ENCODE results near the gene TMPRSS6.

TMPRSS6 gene

GRCh38 chr22:37023743-37024338, 85.7 kb downstream of the TMPRSS6 start:
- Histone ChIP-seq H3K9ac (ENCODE audit: low read length) (no peak overlapping the region), H3K27ac (ENCODE audit: low read depth, low read length, poor library complexity, severe bottlenecking) (no peak overlapping the region), H3K36me3 (ENCODE audit: insufficient read depth, low read length) (no peaks in the 10 kb centered on the region), H3F3A (ENCODE audit: insufficient read depth, low read length) (no peaks in the 10 kb centered on the region), H3K4me3 (ENCODE audit: low read depth, low read length, poor library complexity, severe bottlenecking) (no peak overlapping the region), H3K4me1 (ENCODE audit: insufficient read depth, low read length, severe bottlenecking) (no peaks in the 10 kb centered on the region), H3K27me3 (ENCODE audit: insufficient read depth, low read length) (no peaks in the 10 kb centered on the region; the same call in 1 of the 2 replicates), H3K9me2 (ENCODE audit: low read depth, low read length) (no peaks in the 10 kb centered on the region), H3K4me2 (ENCODE audit: low read length) (no peak overlapping the region), H2AFZ (ENCODE audit: low read length) (no peak overlapping the region), H3K9me3 (ENCODE audit: low read length) (no peaks in the 10 kb centered on the region), H3K79me2 (ENCODE audit: insufficient read depth, low read length) (no peaks in the 10 kb centered on the region), H4K20me1 (ENCODE audit: insufficient read depth, low read length) (no peaks in the 10 kb centered on the region)
- TF ChIP-seq EZH2 (IDR thresholded peaks at IDR 0.05; ENCODE audit: borderline replicate concordance, low read length), result no peak

DNA sequence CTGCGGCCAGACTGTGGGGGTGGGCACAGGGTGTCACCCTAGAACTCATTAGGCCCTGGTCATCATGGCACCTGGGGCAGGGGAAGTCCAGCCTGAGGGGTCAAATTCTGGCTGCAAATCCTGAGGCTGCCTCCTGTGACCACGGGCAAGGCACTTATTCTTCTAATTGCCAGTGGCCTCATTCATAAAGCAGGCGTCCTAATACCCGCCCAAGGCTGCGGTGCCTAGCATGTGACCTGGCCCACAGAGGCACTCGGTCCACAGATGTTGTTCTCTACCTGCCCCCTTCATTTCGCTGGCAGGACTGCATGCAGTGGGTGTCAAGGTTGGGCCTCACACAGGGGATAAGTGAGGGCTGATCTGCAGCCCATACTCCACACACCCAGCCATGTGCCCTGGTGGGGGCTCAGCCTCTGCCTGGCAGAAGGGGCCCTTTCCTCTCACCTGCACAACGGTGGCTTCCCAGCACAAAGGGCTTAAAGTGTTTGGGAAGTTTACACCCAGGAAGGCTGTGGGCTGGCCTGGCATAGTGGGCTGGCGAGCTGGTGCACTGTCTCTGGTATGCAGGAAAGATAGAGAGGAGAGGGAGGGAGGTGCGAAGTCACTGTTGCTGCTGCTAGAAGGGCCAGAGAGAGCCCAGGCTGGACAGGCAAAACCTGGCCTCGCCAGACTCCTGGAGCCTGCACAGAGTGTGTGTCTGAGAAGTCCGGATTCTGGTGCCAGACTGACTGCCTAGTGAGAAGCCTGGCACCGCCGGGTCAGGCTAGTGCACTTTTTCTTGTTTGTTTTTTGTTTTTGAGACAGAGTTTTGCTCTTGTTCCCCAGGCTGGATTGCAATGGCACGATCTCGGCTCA, 86.8 kb downstream of the TMPRSS6 start:
- Histone ChIP-seq H3K9me2 (ENCODE audit: low read depth, low read length) (no peaks in the 10 kb centered on the region), H3K27me3 (ENCODE audit: insufficient read depth, low read length) (no peaks in the 10 kb centered on the region; the same call in 1 of the 2 replicates), H3K79me2 (ENCODE audit: insufficient read depth, low read length) (no peaks in the 10 kb centered on the region), H3K9me3 (ENCODE audit: low read length) (no peaks in the 10 kb centered on the region), H3K27ac (ENCODE audit: low read depth, low read length, poor library complexity, severe bottlenecking) (no peak overlapping the region), H3K4me2 (ENCODE audit: low read length) (no peak overlapping the region), H3K4me3 (ENCODE audit: low read depth, low read length, poor library complexity, severe bottlenecking) (no peak overlapping the region), H3F3A (ENCODE audit: insufficient read depth, low read length) (no peaks in the 10 kb centered on the region), H2AFZ (ENCODE audit: low read length) (no peak overlapping the region), H3K4me1 (ENCODE audit: insufficient read depth, low read length, severe bottlenecking) (no peaks in the 10 kb centered on the region), H3K9ac (ENCODE audit: low read length) (no peak overlapping the region), H4K20me1 (ENCODE audit: insufficient read depth, low read length) (no peaks in the 10 kb centered on the region), H3K36me3 (ENCODE audit: insufficient read depth, low read length) (no peaks in the 10 kb centered on the region)
- no peak for TF ChIP-seq EZH2 (IDR thresholded peaks at IDR 0.05; ENCODE audit: borderline replicate concordance, low read length)
- TF ChIP-seq, protein P1, sequence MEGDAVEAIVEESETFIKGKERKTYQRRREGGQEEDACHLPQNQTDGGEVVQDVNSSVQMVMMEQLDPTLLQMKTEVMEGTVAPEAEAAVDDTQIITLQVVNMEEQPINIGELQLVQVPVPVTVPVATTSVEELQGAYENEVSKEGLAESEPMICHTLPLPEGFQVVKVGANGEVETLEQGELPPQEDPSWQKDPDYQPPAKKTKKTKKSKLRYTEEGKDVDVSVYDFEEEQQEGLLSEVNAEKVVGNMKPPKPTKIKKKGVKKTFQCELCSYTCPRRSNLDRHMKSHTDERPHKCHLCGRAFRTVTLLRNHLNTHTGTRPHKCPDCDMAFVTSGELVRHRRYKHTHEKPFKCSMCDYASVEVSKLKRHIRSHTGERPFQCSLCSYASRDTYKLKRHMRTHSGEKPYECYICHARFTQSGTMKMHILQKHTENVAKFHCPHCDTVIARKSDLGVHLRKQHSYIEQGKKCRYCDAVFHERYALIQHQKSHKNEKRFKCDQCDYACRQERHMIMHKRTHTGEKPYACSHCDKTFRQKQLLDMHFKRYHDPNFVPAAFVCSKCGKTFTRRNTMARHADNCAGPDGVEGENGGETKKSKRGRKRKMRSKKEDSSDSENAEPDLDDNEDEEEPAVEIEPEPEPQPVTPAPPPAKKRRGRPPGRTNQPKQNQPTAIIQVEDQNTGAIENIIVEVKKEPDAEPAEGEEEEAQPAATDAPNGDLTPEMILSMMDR (IDR thresholded peaks at IDR 0.05; ENCODE audit: low read length), result no peak

DNA sequence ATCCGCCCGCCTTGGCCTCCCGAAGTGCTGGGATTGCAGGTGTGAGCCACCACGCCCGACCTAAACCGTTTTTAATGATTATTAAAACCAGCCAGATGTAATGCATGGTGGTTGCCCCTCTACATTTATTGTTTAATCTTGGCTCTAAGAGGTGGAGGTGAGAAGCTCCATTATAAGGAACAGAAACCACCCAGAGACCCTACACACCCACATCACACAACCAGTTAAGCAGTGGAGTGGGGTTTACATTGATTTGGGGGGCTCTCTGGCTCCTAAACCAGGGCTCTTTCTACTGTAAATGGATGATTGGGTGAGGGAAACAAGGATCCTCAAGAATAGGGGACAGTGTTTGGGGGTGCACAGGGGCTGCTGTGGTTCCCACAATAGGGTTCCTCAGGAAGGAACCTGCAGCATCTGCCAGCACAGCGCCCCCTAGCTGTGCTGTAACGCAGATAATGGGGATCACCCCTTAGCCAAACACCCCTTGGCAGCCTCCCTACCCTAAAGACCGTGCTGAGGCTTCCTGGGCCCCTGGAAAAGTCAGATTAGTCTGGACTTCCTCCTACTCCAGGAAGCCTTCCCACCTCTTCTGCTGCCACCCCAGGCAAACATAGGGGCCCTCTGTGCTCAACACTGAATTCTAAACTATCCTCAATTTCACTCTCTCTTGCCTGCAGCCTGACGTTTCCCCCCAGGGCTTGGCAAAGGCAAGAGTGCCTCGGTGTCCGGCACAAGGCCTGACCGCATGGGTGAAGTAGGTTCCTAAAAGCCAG, 87.6 kb downstream of the TMPRSS6 start:
- Histone ChIP-seq H4K20me1 (ENCODE audit: insufficient read depth, low read length) (no peaks in the 10 kb centered on the region), H3K27ac (ENCODE audit: low read depth, low read length, poor library complexity, severe bottlenecking) (no peak overlapping the region)

More for the DNA sequence above, 87.6 kb downstream of the TMPRSS6 start:
- Histone ChIP-seq H3K4me1 (ENCODE audit: insufficient read depth, low read length, severe bottlenecking) (no peaks in the 10 kb centered on the region), H2AFZ (ENCODE audit: low read length) (no peak overlapping the region), H3K36me3 (ENCODE audit: insufficient read depth, low read length) (no peaks in the 10 kb centered on the region), H3K79me2 (ENCODE audit: insufficient read depth, low read length) (no peaks in the 10 kb centered on the region), H3K9me3 (ENCODE audit: low read length) (no peaks in the 10 kb centered on the region), H3F3A (ENCODE audit: insufficient read depth, low read length) (no peaks in the 10 kb centered on the region), H3K4me3 (ENCODE audit: low read depth, low read length, poor library complexity, severe bottlenecking) (no peak overlapping the region), H3K27me3 (ENCODE audit: insufficient read depth, low read length) (no peaks in the 10 kb centered on the region; the same call in 1 of the 2 replicates), H3K9ac (ENCODE audit: low read length) (no peak overlapping the region), H3K4me2 (ENCODE audit: low read length) (no peak overlapping the region), H3K9me2 (ENCODE audit: low read depth, low read length) (no peaks in the 10 kb centered on the region)
- no peak for TF ChIP-seq EZH2 (IDR thresholded peaks at IDR 0.05; ENCODE audit: borderline replicate concordance, low read length)
- TF ChIP-seq, protein P1 (IDR thresholded peaks at IDR 0.05; ENCODE audit: low read length), result peak; percentile 72
